HG02852 (cell line): ENCODE data around the gene FBN3.
"Not testable (repeated sequence)": the region's sequence is repeated elsewhere in the genome, so short reads cannot be mapped to it uniquely, and the experiment has no call there.

Experiments
- ATAC-seq: cut with Tn5 transposase; IDR thresholded peaks from one replicate; pipeline ENCODE4 v1.9.1; 2021; ENCODE audit warnings: mild to moderate bottlenecking, moderate library complexity; ENCODE audit not compliant: unreplicated experiment

The FBN3 gene

GRCh38 chr19:8025316-8025715, 124.1 kb downstream of the FBN3 start:
- no peak for ATAC-seq

- ATAC-seq: not testable (repeated sequence)
Measured at GRCh38 chr19:8024256-8024655, 125.1 kb downstream of the FBN3 start.

- no peak for ATAC-seq
Measured at GRCh38 chr19:8023371-8023770, 126.0 kb downstream of the FBN3 start.

- no peak for ATAC-seq
Measured at GRCh38 chr19:8022275-8022674, 127.1 kb downstream of the FBN3 start.

- no peak for ATAC-seq
Measured at GRCh38 chr19:8021374-8021773, 128.0 kb downstream of the FBN3 start.

GRCh38 chr19:8020681-8021080, 128.7 kb downstream of the FBN3 start:
- ATAC-seq: no peak

GRCh38 chr19:8017808-8018207, 131.6 kb downstream of the FBN3 start:
- no peak for ATAC-seq
